Mononuclear cell (primary cell): ENCODE data around the gene BRI3BP. TPM values are rescaled to one million over a fixed set of nuclear protein-coding genes. Genes with fewer than 3 reads are reported as not detected.
"Not testable (repeated sequence)": the region's sequence is repeated elsewhere in the genome, so short reads cannot be mapped to it uniquely, and the experiment has no call there.

Source experiments
- H3K27me3 ChIP-seq: 2 replicates; pipeline ENCODE4 v1.6.0; 2011; ENCODE audit warnings: low read length, control low read depth; ENCODE audit not compliant: insufficient read depth
- H3K4me1 ChIP-seq: 2 replicates; pipeline ENCODE4 v1.5.1; 2011; ENCODE audit warnings: mild to moderate bottlenecking, low read length, control low read depth; ENCODE audit not compliant: insufficient read depth
- H3K4me3 ChIP-seq: 2 replicates; pipeline ENCODE4 v1.5.1; 2011; ENCODE audit warnings: mild to moderate bottlenecking, low read length, moderate library complexity
- H3K9me3 ChIP-seq: 2 replicates; pipeline ENCODE4 v1.5.1; 2011; ENCODE audit warnings: low read depth, mild to moderate bottlenecking, control low read depth, low read length
- total RNA-seq: library from RNA; depleted of rRNA; stranded (reverse); fragments of >200 nt; gene quantifications from one replicate; pipeline ENCODE4 v1.2.3, GENCODE V29; 2012

Gene BRI3BP
- total RNA-seq, 1 donor, result 2.0 TPM

GRCh38 chr12:125025606-125026235, 32.3 kb downstream of the BRI3BP start:
- Histone ChIP-seq H3K4me1 (no peaks in the 10 kb centered on the region), H3K4me3 (no peak overlapping the region), H3K27me3 (no peaks in the 10 kb centered on the region), H3K9me3 (no peaks in the 10 kb centered on the region)

GRCh38 chr12:125028106-125028505, 34.7 kb downstream of the BRI3BP start:
- Histone ChIP-seq H3K9me3 (no peaks in the 10 kb centered on the region), H3K4me1 (no peaks in the 10 kb centered on the region), H3K27me3 (no peaks in the 10 kb centered on the region), H3K4me3 (no peak overlapping the region)

GRCh38 chr12:125029761-125030358, 36.4 kb downstream of the BRI3BP start:
- Histone ChIP-seq H3K9me3 (no peaks in the 10 kb centered on the region), H3K27me3 (no peaks in the 10 kb centered on the region), H3K4me1 (no peaks in the 10 kb centered on the region)

GRCh38 chr12:125031471-125031870, 38.0 kb downstream of the BRI3BP start:
- not testable (repeated sequence) for H3K9me3 ChIP-seq, H3K4me1 ChIP-seq, H3K4me3 ChIP-seq, H3K27me3 ChIP-seq

More at GRCh38 chr12:125029761-125030358, 36.4 kb downstream of the BRI3BP start:
- no peak overlapping the region for H3K4me3 ChIP-seq

GRCh38 chr12:125032466-125033152, 39.2 kb downstream of the BRI3BP start:
- Histone ChIP-seq H3K27me3 (no peaks in the 10 kb centered on the region), H3K4me1 (no peaks in the 10 kb centered on the region), H3K4me3 (no peak overlapping the region), H3K9me3 (no peaks in the 10 kb centered on the region)

- Histone ChIP-seq H3K4me1 (no peaks in the 10 kb centered on the region), H3K9me3 (no peaks in the 10 kb centered on the region), H3K4me3 (no peak overlapping the region), H3K27me3 (no peaks in the 10 kb centered on the region)
These were observed 39.8 kb downstream of the BRI3BP start for GRCh38 chr12:125033288-125033687.

- no peaks in the 10 kb centered on the region for H3K4me1 ChIP-seq
- H3K9me3 ChIP-seq, result no peaks in the 10 kb centered on the region
- no peak overlapping the region for H3K4me3 ChIP-seq
- H3K27me3 ChIP-seq, result no peaks in the 10 kb centered on the region
These were observed 45.7 kb downstream of the BRI3BP start for GRCh38 chr12:125038976-125039625.

GRCh38 chr12:125049093-125049458, 55.6 kb downstream of the BRI3BP start:
- Histone ChIP-seq H3K4me3 (peak overlapping the region; percentile 39), H3K27me3 (no peaks in the 10 kb centered on the region), H3K9me3 (no peaks in the 10 kb centered on the region), H3K4me1 (peaks cover 3% of the 10 kb centered on the region)

- H3K4me1 ChIP-seq, result peaks cover 3% of the 10 kb centered on the region
- no peaks in the 10 kb centered on the region for H3K27me3 ChIP-seq
- no peak overlapping the region for H3K4me3 ChIP-seq
- H3K9me3 ChIP-seq, result no peaks in the 10 kb centered on the region
These were observed 57.0 kb downstream of the BRI3BP start for GRCh38 chr12:125050446-125050845.

GRCh38 chr12:125050868-125051267, 57.4 kb downstream of the BRI3BP start:
- Histone ChIP-seq H3K4me3 (no peak overlapping the region), H3K4me1 (peaks cover 3% of the 10 kb centered on the region), H3K27me3 (no peaks in the 10 kb centered on the region), H3K9me3 (no peaks in the 10 kb centered on the region)

- H3K27me3 ChIP-seq, result no peaks in the 10 kb centered on the region
- no peaks in the 10 kb centered on the region for H3K9me3 ChIP-seq
- H3K4me3 ChIP-seq, result no peak overlapping the region
- H3K4me1 ChIP-seq, result peaks cover 3% of the 10 kb centered on the region
These were observed 60.4 kb downstream of the BRI3BP start for GRCh38 chr12:125053821-125054220.

- Histone ChIP-seq H3K9me3 (no peaks in the 10 kb centered on the region), H3K27me3 (no peaks in the 10 kb centered on the region), H3K4me3 (no peak overlapping the region), H3K4me1 (no peaks in the 10 kb centered on the region)
These were observed 62.1 kb downstream of the BRI3BP start for GRCh38 chr12:125055591-125055990.

GRCh38 chr12:125056306-125056705, 62.9 kb downstream of the BRI3BP start:
- H3K9me3 ChIP-seq, result no peaks in the 10 kb centered on the region
- H3K27me3 ChIP-seq, result no peaks in the 10 kb centered on the region
- H3K4me1 ChIP-seq, result no peaks in the 10 kb centered on the region
- no peak overlapping the region for H3K4me3 ChIP-seq

GRCh38 chr12:125057708-125058107, 64.3 kb downstream of the BRI3BP start:
- H3K4me1 ChIP-seq, result no peaks in the 10 kb centered on the region
- no peaks in the 10 kb centered on the region for H3K27me3 ChIP-seq
- H3K4me3 ChIP-seq, result no peak overlapping the region
- no peaks in the 10 kb centered on the region for H3K9me3 ChIP-seq

GRCh38 chr12:125061229-125061628, 67.8 kb downstream of the BRI3BP start:
- Histone ChIP-seq H3K27me3 (no peaks in the 10 kb centered on the region), H3K4me3 (no peak overlapping the region), H3K9me3 (no peaks in the 10 kb centered on the region), H3K4me1 (peaks cover 15% of the 10 kb centered on the region)
